PC-9 (cell line): ENCODE results near the gene ZNF784. TPM values are rescaled to one million over a fixed set of nuclear protein-coding genes. Genes with fewer than 3 reads are reported as not detected.

ENCODE experiments used
- BruUV-seq: library from RNA; stranded (reverse); fragments of 400-500 nt; replicated peaks from 2 replicates; lab custom pipeline; 2021; lab: Mats Ljungman, UMichigan
- CTCF ChIA-PET: fragments of 300-600 bp; sonication (Branson Sonifier 250); formaldehyde crosslinking; loops from one replicate; lab custom pipeline; 2022; ENCODE audit warnings: antibody characterized with exemption; lab: Charles Lee
- POLR2A ChIA-PET: fragments of 300-600 bp; sonication (Branson Sonifier 250); formaldehyde crosslinking; loops from one replicate; lab custom pipeline; 2022; ENCODE audit warnings: antibody characterized with exemption; ENCODE audit not compliant: unreplicated experiment; lab: Charles Lee
- DNase-seq, 2 experiments: peaks; one replicate each; pipeline versions ENCODE4 v3.0.0 to v3.0.0-alpha.2; 2015 to 2022; ENCODE audit warnings: mixed read lengths in 1 of 2
- H2AFZ ChIP-seq: fragments of 200-600 bp; sonication (generic); 2 replicates; pipeline ENCODE4 v1.8.1; 2017; ENCODE audit warnings: antibody characterized with exemption
- H3F3A ChIP-seq: fragments of 200-600 bp; sonication (generic); 2 replicates; pipeline ENCODE4 v1.8.1; 2017; ENCODE audit warnings: antibody characterized with exemption, mild to moderate bottlenecking, low read depth; ENCODE audit not compliant: insufficient read depth
- H3K27ac ChIP-seq: fragments of 200-600 bp; sonication (generic); 2 replicates; pipeline ENCODE4 v1.6.1; 2016; ENCODE audit warnings: mixed run types
- H3K27me3 ChIP-seq: fragments of 200-600 bp; sonication (generic); 2 replicates; pipeline ENCODE4 v1.6.1; 2016; ENCODE audit warnings: low read depth, mixed run types; ENCODE audit not compliant: insufficient read depth
- H3K36me3 ChIP-seq: fragments of 200-600 bp; sonication (generic); 2 replicates; pipeline ENCODE4 v1.6.1; 2016; ENCODE audit warnings: low read depth, mixed run types
- H3K4me1 ChIP-seq: fragments of 200-600 bp; sonication (generic); replicated peaks from 2 replicates; pipeline ENCODE4 v1.6.1; 2016; ENCODE audit warnings: mixed run types; ENCODE audit not compliant: insufficient read depth
- H3K4me2 ChIP-seq: fragments of 200-600 bp; sonication (generic); 2 replicates; pipeline ENCODE4 v1.6.1; 2017; ENCODE audit warnings: mixed run types
- H3K4me3 ChIP-seq: fragments of 200-600 bp; sonication (generic); 2 replicates; pipeline ENCODE4 v1.6.1; 2016; ENCODE audit warnings: mixed run types
- H3K79me2 ChIP-seq: fragments of 200-600 bp; sonication (generic); 2 replicates; pipeline ENCODE4 v1.6.1; 2017; ENCODE audit warnings: low read depth, mixed run types
- H3K9me2 ChIP-seq: fragments of 200-600 bp; sonication (generic); 2 replicates; pipeline ENCODE4 v1.8.1; 2017; ENCODE audit warnings: mild to moderate bottlenecking; ENCODE audit not compliant: insufficient read depth
- H3K9me3 ChIP-seq: fragments of 200-600 bp; sonication (generic); 2 replicates; pipeline ENCODE4 v1.8.1; 2016; ENCODE audit warnings: low read depth; ENCODE audit not compliant: insufficient read depth
- H4K20me1 ChIP-seq: fragments of 200-600 bp; sonication (generic); 2 replicates; pipeline ENCODE4 v1.8.1; 2017; ENCODE audit not compliant: insufficient read depth
- CTCF ChIP-seq: fragments of 200-600 bp; sonication (generic); conservative IDR thresholded peaks from 2 replicates; pipeline ENCODE4 v1.6.1; 2017; ENCODE audit warnings: mixed run types, antibody characterized with exemption, mild to moderate bottlenecking, moderate library complexity
- EZH2 ChIP-seq: fragments of 200-600 bp; sonication (generic); IDR thresholded peaks from 2 replicates; pipeline ENCODE4 v1.8.0; 2017; ENCODE audit warnings: antibody characterized with exemption, low read depth
- intact Hi-C: fragments of 100-400 bp; cut with micrococcal nuclease; formaldehyde crosslinking; loops from one replicate; pipeline ENCODE4 v1.10.0; 2022; ENCODE audit not compliant: unreplicated experiment
- total RNA-seq: library from RNA; stranded (reverse); gene quantifications from 2 replicates; pipeline ENCODE4 v1.2.3, GENCODE V29; 2021

ZNF784 gene
- total RNA-seq, 1 experiment from 2014 or later: 5.4 TPM

GRCh38 chr19:55669418-55670279 is 45.3 kb upstream of the ZNF784 start:
- intact Hi-C loops: no loop called here
- Histone ChIP-seq H3K4me1 (peaks cover 61% of the 10 kb centered on the region), H4K20me1 (peaks cover 86% of the 10 kb centered on the region), H3K9me2 (no peaks in the 10 kb centered on the region), H3K79me2 (peaks cover 89% of the 10 kb centered on the region), H3K36me3 (peaks cover 42% of the 10 kb centered on the region), H3F3A (peaks cover 86% of the 10 kb centered on the region), H3K4me3 (no peak overlapping the region), H3K27ac (no peak overlapping the region), H2AFZ (no peak overlapping the region), H3K4me2 (no peak overlapping the region), H3K27me3 (no peaks in the 10 kb centered on the region), H3K9me3 (no peaks in the 10 kb centered on the region)
- no peak for DNase-seq
- no TSS peak for BruUV-seq
- no peak for TF ChIP-seq EZH2
- TF ChIP-seq CTCF: no peak
- ChIA-PET CTCF (no interaction called here), POLR2A (no interaction called here)

GRCh38 chr19:55668603-55669348 is 44.4 kb upstream of the ZNF784 start:
- peaks cover 56% of the 10 kb centered on the region for H3K4me1 ChIP-seq
- no peak overlapping the region for H3K4me3 ChIP-seq
- peaks cover 48% of the 10 kb centered on the region for H3K36me3 ChIP-seq
- peaks cover 89% of the 10 kb centered on the region for H3F3A ChIP-seq
- no peaks in the 10 kb centered on the region for H3K9me2 ChIP-seq
- TF ChIP-seq EZH2: no peak
- no peak overlapping the region for H3K4me2 ChIP-seq
- BruUV-seq: no TSS peak
- no peaks in the 10 kb centered on the region for H3K27me3 ChIP-seq
- DNase-seq: no peak
- H2AFZ ChIP-seq: no peak overlapping the region
- H3K79me2 ChIP-seq: peaks cover 97% of the 10 kb centered on the region
- no peaks in the 10 kb centered on the region for H3K9me3 ChIP-seq
- POLR2A ChIA-PET: no interaction called here
- CTCF ChIA-PET: interaction anchor here (1.3 kb wide), 1 partner anchor 14 kb away, joined by 8 read pairs; the partner anchor contains the start of gene U2AF2
- peaks cover 93% of the 10 kb centered on the region for H4K20me1 ChIP-seq
- no peak overlapping the region for H3K27ac ChIP-seq
- intact Hi-C loops: no loop called here

GRCh38 chr19:55667958-55668357 is 43.6 kb upstream of the ZNF784 start:
- Histone ChIP-seq H3K36me3 (peaks cover 52% of the 10 kb centered on the region), H3K27ac (no peak overlapping the region), H3K4me2 (peak overlapping the region; percentile 51)

More at GRCh38 chr19:55667958-55668357, 43.6 kb upstream of the ZNF784 start:
- DNase-seq: peak; percentile 83 to 85
- ChIA-PET CTCF (interaction anchor here (1.3 kb wide), 1 partner anchor 13 kb away, joined by 8 read pairs; the partner anchor contains the start of gene U2AF2), POLR2A (interaction anchor here (0.6 to 1.0 kb wide), 2 partner anchors 14 to 1219 kb away, joined by 11 to 13 read pairs; partner anchors contain the start of gene LENG8)
- TF ChIP-seq CTCF (no peak), EZH2 (no peak)
- no peaks in the 10 kb centered on the region for H3K9me3 ChIP-seq
- intact Hi-C loops: no loop called here
- no peak overlapping the region for H2AFZ ChIP-seq
- H3K79me2 ChIP-seq: peaks cover 98% of the 10 kb centered on the region
- no peak overlapping the region for H3K4me3 ChIP-seq
- H3K4me1 ChIP-seq: peaks cover 56% of the 10 kb centered on the region
- peaks cover 89% of the 10 kb centered on the region for H3F3A ChIP-seq
- BruUV-seq: no TSS peak
- peaks cover 93% of the 10 kb centered on the region for H4K20me1 ChIP-seq
- H3K27me3 ChIP-seq: no peaks in the 10 kb centered on the region
- no peaks in the 10 kb centered on the region for H3K9me2 ChIP-seq
